NCI-H2107 treated with DMSO at 0.1 percent for 48 hours (cell line): Measurements from ENCODE around the gene HMOX2.
A peak's percentile ranks its signal among the peaks of the same experiment; 100 is the strongest.

ENCODE experiments used
- DNase-seq: peaks from one replicate; lab custom pipeline; 2025; ENCODE audit not compliant: unreplicated experiment; lab: John Stamatoyannopoulos, UW

The HMOX2 gene

GRCh38 chr16:4500272-4500671 is 24.1 kb downstream of the HMOX2 start:
- DNase-seq, result no peak

GRCh38 chr16:4501071-4501478 is 24.9 kb downstream of the HMOX2 start:
- DNase-seq, result no peak

- no peak for DNase-seq
These were observed 29.4 kb downstream of the HMOX2 start for GRCh38 chr16:4505356-4506147.

- peak; percentile 64 for DNase-seq
These were observed 30.3 kb downstream of the HMOX2 start for GRCh38 chr16:4506450-4506849.

GRCh38 chr16:4507588-4508345 is 31.6 kb downstream of the HMOX2 start:
- DNase-seq, result no peak

- no peak for DNase-seq
These were observed 32.6 kb downstream of the HMOX2 start for GRCh38 chr16:4508806-4509205.

GRCh38 chr16:4509420-4509819 is 33.2 kb downstream of the HMOX2 start:
- DNase-seq, result no peak

- no peak for DNase-seq
These were observed 33.9 kb downstream of the HMOX2 start for GRCh38 chr16:4510131-4510530.

GRCh38 chr16:4510747-4511426 is 34.7 kb downstream of the HMOX2 start:
- DNase-seq, result no peak

GRCh38 chr16:4511441-4512082 is 35.4 kb downstream of the HMOX2 start:
- DNase-seq, result peak; percentile 45

GRCh38 chr16:4512473-4512872 is 36.3 kb downstream of the HMOX2 start:
- DNase-seq, result no peak

- no peak for DNase-seq
These were observed 37.1 kb downstream of the HMOX2 start for GRCh38 chr16:4513086-4513860.

GRCh38 chr16:4513881-4514280 is 37.7 kb downstream of the HMOX2 start:
- DNase-seq, result no peak

- no peak for DNase-seq
These were observed 38.4 kb downstream of the HMOX2 start for GRCh38 chr16:4514606-4515005.

GRCh38 chr16:4515611-4516233 is 39.5 kb downstream of the HMOX2 start:
- no peak for DNase-seq

GRCh38 chr16:4517812-4518680 is 41.8 kb downstream of the HMOX2 start:
- peak; percentile 36 for DNase-seq

GRCh38 chr16:4519274-4520058 is 43.3 kb downstream of the HMOX2 start:
- DNase-seq, result no peak

- DNase-seq, result no peak
These were observed 44.7 kb downstream of the HMOX2 start for GRCh38 chr16:4520913-4521312.
